Kidney (tissue), 14 donors: ENCODE measurements around the gene DST. TPM values are rescaled to one million over a fixed set of nuclear protein-coding genes. Genes with fewer than 3 reads are reported as not detected.

Source experiments
- DNase-seq, 5 donors: peaks; one replicate each; pipeline ENCODE4 v3.0.0-alpha.2; 2013 to 2020
- FAIRE-seq: peaks from 2 replicates; lab custom pipeline; 2012; peaks lifted over from hg19 to GRCh38; lab: Jason Lieb, UNC
- H3K27ac ChIP-seq, 2 donors: one replicate each; pipeline ENCODE4 v1.7.0; 2013; ENCODE audit warnings: low read depth in 2 of 2, low read length in 2 of 2, inconsistent platforms in 1 of 2
- H3K27me3 ChIP-seq: one replicate; pipeline ENCODE4 v1.7.1; 2013; ENCODE audit warnings: low read length, inconsistent platforms; ENCODE audit not compliant: control insufficient read depth, insufficient read depth
- H3K36me3 ChIP-seq, 3 donors: one replicate each; pipeline versions ENCODE4 v1.7.0 to v1.7.1; 2013; ENCODE audit warnings: low read length in 3 of 3, control low read depth in 1 of 3, inconsistent platforms in 1 of 3; ENCODE audit not compliant: insufficient read depth in 3 of 3, control insufficient read depth in 2 of 3
- H3K4me1 ChIP-seq, 3 donors: one replicate each; pipeline versions ENCODE4 v1.7.0 to v1.7.1; 2013; ENCODE audit warnings: low read length in 3 of 3, inconsistent platforms in 1 of 3, low read depth in 1 of 3; ENCODE audit not compliant: control insufficient read depth in 2 of 3, insufficient read depth in 2 of 3
- H3K4me3 ChIP-seq, 3 donors: one replicate each; pipeline versions ENCODE4 v1.7.0 to v1.8.1; 2013; ENCODE audit warnings: low read length in 3 of 3, control low read depth in 1 of 3, inconsistent platforms in 1 of 3
- H3K9ac ChIP-seq, 3 donors: one replicate each; pipeline versions ENCODE4 v1.7.0 to v1.7.1; 2013; ENCODE audit warnings: low read length in 3 of 3, control low read depth in 1 of 3, inconsistent platforms in 1 of 3
- H3K9me3 ChIP-seq, 3 donors: one replicate each; pipeline versions ENCODE4 v1.7.0 to v1.7.1; 2013; ENCODE audit warnings: low read length in 3 of 3, control low read depth in 1 of 3, inconsistent platforms in 1 of 3; ENCODE audit not compliant: control insufficient read depth in 2 of 3, insufficient read depth in 1 of 3
- intact Hi-C: fragments of 100-400 bp; cut with DNase I; formaldehyde crosslinking; loops from one replicate; pipeline ENCODE4 v1.11.1; 2022
- polyA plus RNA-seq: library from polyadenylated mRNA; stranded (reverse); fragments of 350-450 nt; fragmentation: Illumina TruSeq; extraction: RNeasy Lipid Tissue Mini Kit (QIAGEN cat#74804); gene quantifications from one replicate; pipeline ENCODE4 v1.2.3, GENCODE V29; 2014; ENCODE audit warnings: low read depth, low replicate concordance; ENCODE audit not compliant: insufficient read depth
- total RNA-seq: library from RNA; stranded (reverse); fragmentation: NEBNext Ultra II Directional; extraction: Animal tissue kit (Norgen Biotek cat#: 25700); gene quantifications from one replicate; pipeline ENCODE4 v1.2.1, GENCODE V29; 2021
- TF ChIP-seq, protein P1 (sequence below): IDR thresholded peaks from 3 replicates; pipeline ENCODE4 v1.5.1; 2012; ENCODE audit warnings: mild to moderate bottlenecking, moderate library complexity, borderline replicate concordance; ENCODE audit not compliant: insufficient read depth; ENCODE audit errors: extremely low read depth
- donor health status: control.
- donor health status: control.
- donor health status: control.
- donor health status: control.
- donor health status: control.
- donor health status: DM: yes; HTN: yes; CAD: no.
- donor health status: Normal renal cell carcinoma (clear cell type).

DST gene
- total and polyA plus RNA-seq, 2 donors from 2014 or later, result 68.2 to 259 TPM

DNA sequence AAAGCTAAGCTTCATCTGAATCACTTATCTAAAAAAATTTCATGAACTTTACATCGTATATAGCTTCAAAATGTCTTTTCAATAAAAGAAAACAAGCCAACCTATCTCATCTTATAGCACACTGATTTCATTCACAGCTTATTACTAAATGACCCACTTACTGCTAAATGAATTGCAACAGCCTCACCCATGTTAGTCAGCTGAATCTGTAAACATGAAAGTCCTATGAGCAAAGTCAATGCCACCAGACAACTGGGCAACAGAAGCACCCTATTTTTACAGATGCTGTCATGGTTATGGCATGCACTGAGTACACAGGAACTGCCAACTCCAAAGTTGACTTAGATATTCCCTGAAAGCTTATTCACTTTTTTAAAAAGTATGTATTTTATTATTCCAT, 41.2 kb upstream of the DST start:
- TF ChIP-seq, protein P1, sequence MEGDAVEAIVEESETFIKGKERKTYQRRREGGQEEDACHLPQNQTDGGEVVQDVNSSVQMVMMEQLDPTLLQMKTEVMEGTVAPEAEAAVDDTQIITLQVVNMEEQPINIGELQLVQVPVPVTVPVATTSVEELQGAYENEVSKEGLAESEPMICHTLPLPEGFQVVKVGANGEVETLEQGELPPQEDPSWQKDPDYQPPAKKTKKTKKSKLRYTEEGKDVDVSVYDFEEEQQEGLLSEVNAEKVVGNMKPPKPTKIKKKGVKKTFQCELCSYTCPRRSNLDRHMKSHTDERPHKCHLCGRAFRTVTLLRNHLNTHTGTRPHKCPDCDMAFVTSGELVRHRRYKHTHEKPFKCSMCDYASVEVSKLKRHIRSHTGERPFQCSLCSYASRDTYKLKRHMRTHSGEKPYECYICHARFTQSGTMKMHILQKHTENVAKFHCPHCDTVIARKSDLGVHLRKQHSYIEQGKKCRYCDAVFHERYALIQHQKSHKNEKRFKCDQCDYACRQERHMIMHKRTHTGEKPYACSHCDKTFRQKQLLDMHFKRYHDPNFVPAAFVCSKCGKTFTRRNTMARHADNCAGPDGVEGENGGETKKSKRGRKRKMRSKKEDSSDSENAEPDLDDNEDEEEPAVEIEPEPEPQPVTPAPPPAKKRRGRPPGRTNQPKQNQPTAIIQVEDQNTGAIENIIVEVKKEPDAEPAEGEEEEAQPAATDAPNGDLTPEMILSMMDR, result no peak
- H3K4me1 ChIP-seq, result peaks cover 0 to 7% (median 0%) of the 10 kb centered on the region in 3 donors
- no peak for FAIRE-seq
- H3K9ac ChIP-seq, result no peak overlapping the region
- H3K4me3 ChIP-seq, result no peak overlapping the region
- intact Hi-C loops, result no loop called here
- H3K9me3 ChIP-seq, result no peaks in the 10 kb centered on the region
- no peak for DNase-seq
- no peaks in the 10 kb centered on the region for H3K27me3 ChIP-seq
- no peak overlapping the region for H3K27ac ChIP-seq
- no peaks in the 10 kb centered on the region for H3K36me3 ChIP-seq

DNA sequence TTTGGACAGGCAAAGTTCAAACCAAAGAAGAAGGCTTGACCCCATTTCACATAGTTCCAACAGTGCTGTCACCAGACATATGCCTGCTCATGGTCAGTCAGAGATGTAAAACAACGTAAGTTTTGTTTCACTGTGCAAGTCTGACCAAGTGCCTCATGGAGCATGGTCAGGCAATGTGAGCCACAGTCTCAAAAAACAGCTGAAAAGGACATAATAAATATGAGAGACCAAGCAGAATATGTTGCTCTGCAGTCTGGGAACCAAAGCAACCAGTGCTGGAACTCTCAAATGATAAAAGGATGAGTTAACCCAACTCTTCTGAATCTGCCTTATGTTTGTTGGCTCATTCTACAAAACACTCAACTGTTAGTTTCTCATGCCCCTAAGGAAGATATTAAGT, 39.9 kb upstream of the DST start:
- TF ChIP-seq, protein P1, result no peak
- Histone ChIP-seq H3K27ac (no peak overlapping the region), H3K4me1 (peaks cover 0 to 5% (median 0%) of the 10 kb centered on the region in 3 donors), H3K36me3 (no peaks in the 10 kb centered on the region), H3K9ac (no peak overlapping the region), H3K4me3 (no peak overlapping the region), H3K9me3 (no peaks in the 10 kb centered on the region), H3K27me3 (no peaks in the 10 kb centered on the region)
- DNase-seq (no peak), FAIRE-seq (no peak)
- intact Hi-C loops, result no loop called here

DNA sequence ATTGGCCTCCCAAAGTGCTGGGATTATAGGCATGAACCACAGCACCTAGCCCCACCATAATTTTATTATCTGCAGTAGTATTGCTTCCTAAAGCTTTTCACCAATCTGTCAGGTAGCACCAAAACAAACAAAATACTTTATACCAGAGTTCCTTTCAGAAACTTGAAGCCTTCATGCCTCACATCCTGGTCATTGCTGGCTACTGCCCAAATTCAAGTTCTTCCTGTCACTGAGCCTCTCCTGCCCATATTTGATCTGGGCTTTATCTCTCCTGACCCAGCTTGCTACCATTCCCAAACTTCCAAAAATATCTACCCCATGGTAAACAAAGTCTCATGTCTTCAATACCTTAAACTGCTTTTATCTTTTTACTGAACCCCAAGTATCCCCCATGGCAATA, 34.9 kb upstream of the DST start:
- Histone ChIP-seq H3K4me3 (no peak overlapping the region), H3K9me3 (no peaks in the 10 kb centered on the region), H3K4me1 (peaks cover 0 to under 1% (median 0%) of the 10 kb centered on the region in 3 donors), H3K9ac (no peak overlapping the region), H3K27ac (no peak overlapping the region), H3K27me3 (no peaks in the 10 kb centered on the region), H3K36me3 (no peaks in the 10 kb centered on the region)
- DNase-seq (no peak), FAIRE-seq (no peak)
- TF ChIP-seq, protein P1, result no peak
- intact Hi-C loops, result no loop called here
